GM21447 (cell line): ENCODE data around the gene SPACA1.
A peak's percentile ranks its signal among the peaks of the same experiment; 100 is the strongest.
"Not testable (repeated sequence)": the region's sequence is repeated elsewhere in the genome, so short reads cannot be mapped to it uniquely, and the experiment has no call there.

ENCODE experiments used
- ATAC-seq: cut with Tn5 transposase; IDR thresholded peaks from one replicate; pipeline ENCODE4 v1.9.1; 2021; ENCODE audit not compliant: unreplicated experiment

Gene SPACA1, protein sequence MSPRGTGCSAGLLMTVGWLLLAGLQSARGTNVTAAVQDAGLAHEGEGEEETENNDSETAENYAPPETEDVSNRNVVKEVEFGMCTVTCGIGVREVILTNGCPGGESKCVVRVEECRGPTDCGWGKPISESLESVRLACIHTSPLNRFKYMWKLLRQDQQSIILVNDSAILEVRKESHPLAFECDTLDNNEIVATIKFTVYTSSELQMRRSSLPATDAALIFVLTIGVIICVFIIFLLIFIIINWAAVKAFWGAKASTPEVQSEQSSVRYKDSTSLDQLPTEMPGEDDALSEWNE

DNA sequence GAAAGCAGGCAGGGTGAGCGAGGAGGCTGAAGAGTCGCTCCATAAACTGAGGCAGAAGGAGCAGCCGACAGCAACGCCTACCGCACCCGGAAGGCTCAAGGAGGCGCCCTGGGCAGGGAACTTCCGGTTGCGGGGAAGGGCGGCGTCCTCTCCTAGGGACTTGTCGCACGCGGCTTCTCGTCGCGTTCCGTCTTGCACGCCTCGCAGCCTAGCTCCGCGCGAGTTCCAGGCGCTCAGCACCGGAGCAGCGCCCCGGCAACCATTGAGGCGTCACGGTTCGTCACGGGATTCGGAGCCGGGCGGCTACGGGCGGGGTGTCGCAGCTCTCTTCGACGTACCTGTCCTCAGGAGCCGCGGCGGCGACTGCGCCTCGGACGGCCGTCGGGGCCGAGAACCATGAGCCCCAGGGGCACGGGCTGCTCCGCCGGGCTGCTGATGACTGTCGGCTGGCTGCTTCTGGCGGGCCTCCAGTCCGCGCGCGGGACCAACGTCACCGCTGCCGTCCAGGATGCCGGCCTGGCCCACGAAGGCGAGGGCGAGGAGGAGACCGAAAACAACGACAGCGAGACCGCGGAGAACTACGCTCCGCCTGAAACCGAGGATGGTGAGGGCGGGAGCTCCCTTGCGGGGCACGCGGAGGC is at the start of gene SPACA1:
Gene SPACA1 (plus strand): TSS at position 332 of the 641 bp plus-strand sequence. CDS start 65 bp downstream, at position 397.
- no peak for ATAC-seq

DNA sequence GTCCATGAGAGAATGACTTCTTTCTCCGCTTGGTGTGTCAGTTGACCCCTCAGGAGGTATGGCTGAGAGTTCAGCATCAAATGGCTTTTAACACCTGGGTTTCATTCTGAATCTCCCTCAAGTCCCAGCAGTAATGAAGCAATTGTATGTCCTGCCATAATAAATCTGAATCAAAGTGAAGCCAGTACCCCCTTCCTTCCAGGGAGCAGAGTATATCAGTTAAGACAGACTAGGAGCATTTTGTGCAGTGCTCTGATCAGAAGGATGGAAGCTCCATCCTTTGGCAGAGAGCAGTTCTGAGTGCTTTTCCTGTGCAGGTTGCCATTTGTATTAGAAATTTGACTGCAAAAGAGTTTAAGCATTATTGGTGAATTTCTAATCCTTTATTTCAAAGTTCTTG is 46.9 kb upstream of the SPACA1 start:
- no peak for ATAC-seq

DNA sequence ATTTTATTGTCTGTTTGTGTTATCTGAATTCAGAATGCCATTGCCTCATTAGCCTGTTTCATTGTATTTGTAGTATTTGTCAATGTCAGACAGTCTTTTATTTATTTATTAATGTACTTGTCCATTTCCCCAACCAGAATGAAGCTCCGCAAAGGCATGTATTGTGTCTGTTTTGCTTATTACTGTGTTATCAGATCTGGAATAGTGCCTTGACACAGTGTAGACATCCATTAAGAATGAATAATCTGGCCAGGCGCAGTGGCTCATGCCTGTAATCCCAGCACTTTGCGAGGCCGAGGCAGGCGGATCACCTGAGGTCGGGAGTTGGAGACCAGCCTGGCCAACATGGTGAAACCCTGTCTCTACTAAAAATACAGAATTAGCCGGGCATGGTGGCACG is 46.4 kb upstream of the SPACA1 start:
- ATAC-seq: not testable (repeated sequence)

DNA sequence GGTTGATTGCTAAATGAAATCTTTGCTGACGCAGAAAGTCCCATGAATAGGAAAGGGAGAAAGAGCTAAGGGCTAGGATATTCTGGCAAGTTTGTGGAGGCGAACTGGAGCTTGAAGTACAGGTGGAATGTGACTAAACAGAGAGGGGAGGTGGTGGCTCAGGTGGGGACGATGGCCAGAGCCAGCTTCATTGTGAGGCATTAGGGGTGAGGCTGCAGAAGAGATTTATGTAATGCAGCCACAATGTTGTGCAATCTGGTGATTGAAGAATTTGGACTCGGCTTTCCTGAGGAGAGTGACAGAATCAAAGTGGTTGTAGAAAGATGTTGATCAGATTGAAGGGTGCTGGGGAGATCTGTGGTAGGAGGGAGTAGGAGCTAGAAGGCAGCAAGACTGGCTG is 42.9 kb upstream of the SPACA1 start:
- no peak for ATAC-seq

DNA sequence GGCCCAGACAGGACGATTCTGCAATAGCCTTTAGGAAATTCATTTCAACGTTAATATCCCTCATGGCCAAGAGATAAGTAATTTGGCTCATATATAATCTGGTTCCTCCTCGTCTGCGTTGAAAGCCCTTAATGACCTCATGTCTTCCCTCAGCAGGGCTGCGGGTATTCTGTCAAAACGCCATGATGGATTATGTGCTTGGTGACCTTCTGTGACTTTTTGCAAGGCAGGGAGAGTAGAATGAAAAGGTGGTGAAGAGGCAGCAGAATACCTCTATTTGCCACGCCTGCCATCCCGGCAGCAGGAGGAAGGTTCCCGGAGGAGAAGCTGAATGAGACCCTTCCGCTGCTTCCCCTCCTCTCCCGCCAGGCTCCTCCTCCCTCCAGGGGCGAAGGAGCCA is 41.1 kb upstream of the SPACA1 start:
- no peak for ATAC-seq

DNA sequence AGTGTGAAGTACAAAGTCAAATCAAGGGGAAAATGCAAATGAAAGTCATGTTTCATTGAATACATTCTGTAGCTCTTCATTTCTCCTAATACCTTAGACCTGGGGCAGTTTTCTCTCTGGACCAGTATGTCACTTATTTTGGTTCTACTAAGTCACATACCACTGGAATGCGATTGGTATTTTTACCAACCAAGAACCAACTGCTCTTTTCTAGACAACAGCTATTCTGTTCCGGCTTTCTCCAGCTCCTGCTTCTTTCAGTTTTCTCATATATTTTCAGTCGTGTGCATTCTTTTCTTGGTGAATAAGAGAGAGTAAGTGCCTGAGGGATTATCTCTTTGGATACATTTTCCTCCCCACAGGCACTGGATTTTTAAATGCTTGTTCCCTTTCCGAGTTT is 39.2 kb upstream of the SPACA1 start:
- ATAC-seq: no peak

DNA sequence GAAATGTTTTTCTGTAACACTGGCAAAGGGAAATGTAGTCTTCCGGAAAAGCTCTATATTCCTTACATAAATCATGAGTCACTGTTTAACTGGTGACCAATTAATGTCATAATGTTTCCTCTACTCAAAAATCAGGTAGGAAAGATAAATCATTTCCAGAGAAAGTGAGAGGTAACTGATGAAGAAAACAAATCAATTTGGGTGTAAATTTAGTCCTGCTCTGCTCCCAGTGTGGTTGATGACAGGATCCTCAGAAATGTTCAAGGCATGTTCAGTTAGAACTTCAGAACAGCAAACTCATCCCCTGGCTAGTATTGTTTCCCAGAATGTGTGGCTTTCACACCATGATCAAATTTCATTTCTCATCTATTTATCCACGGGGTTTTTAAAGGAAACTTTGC is 38.8 kb upstream of the SPACA1 start:
- no peak for ATAC-seq

DNA sequence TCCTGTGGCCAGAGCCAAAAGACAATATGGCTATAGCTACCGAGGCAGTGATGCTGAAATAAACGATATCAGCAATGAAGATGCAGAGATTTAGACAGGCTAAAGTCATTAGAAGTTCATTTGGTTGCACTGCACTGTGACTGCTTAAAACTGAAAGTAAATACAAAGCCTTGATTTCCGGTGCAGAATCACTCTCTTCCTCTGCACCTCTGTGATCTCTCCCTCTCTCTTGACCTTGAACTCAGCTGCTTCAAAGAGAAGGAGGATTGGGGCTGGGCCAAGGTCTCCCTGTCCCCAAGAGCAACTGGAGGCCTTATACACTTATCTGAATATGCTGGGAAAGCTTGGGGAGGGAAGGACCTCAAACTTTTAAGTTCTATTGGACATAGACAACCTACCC is 34.6 kb upstream of the SPACA1 start:
- peak; percentile 61 for ATAC-seq

DNA sequence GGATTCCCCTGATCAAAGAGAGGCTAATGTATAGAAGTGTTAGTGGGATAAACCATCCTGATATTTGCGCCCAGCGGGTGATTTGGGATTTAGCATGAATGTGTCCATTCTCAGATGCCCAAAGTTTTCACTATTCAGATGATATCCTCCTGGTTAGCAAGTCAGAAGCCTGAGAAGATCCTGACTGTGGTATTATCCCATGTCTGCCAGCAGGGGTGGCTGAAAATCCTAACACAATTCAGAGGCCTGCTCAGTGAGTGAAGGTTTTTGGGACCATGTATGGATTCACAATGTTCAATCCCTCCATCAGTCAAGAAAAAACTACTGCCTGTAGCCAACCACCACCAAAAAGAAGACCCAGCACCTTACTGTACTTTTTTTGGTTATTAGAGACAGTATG is 34.1 kb upstream of the SPACA1 start:
- ATAC-seq: no peak

DNA sequence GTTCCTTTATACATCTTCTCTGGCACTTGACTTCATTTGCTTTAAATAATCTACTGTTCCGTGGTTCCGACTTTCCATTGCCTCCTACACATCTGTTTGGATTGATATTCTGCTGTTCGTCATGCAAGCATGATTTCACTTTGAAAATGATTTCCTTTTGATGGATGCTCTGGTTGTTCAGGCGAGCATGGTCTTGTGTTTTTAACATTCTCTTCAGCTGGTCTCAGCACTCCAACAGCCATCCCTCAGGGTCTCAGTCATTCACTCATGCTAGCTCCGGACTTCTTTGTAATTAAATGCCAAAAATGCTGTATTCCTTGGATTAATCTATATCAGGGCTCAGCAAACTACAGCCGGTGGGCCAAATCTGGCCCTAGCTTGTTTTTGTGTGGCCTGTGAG is 27.2 kb upstream of the SPACA1 start:
- ATAC-seq: no peak

DNA sequence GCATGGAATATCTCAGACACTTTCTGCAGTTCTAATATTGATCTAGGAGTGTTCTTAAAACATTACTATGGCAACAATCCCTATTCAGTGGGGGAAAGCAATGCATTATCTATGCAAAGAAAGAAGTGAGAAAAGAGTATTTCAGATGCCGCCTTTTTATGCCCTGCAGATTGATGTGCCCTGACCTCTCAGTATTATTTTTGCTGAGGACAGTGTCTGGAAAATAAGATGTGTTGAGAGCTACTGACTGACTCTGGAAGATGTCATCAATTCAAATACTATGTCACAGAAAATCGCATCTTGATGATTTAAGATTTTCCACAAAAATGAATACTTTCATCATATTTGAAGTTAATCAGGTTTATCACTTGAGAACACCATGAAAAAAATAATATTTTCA is 22.9 kb upstream of the SPACA1 start:
- no peak for ATAC-seq

DNA sequence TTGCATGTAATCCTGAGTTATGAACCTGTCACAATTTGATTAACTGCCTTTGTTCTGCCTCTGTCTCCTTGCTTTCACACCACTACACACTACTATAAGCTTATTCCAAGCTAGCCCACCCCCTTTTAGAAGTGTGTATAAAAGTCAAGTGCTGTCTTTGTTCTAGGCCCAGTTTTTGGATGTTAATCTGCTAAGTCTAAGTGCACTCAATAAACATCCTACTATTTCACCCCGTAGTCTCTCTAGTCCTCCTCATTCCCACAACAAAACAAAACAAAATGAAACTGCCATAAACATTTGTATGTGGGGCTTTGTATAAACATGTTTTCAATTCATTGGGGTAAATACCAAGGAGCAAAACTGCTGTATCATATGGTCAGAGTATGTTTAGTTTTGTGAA is 16.1 kb upstream of the SPACA1 start:
- ATAC-seq: no peak

DNA sequence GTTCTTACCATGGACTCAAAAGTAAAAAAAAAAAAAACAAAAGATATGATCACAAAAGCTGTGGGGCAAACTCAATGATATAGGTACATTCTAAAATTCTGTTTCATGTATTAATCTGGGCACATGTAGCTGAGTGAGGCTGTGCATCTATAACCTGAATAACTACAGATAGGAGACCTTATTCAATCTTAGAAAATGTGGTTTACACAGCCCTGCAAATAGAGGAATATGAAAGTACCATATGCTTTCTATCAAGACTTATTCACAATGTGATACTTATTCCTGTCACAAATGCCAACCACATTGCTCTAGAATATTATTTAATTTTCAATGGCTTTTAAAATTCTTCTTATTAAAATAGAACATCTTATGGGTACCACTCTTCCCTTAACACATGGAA is 3.1 kb upstream of the SPACA1 start:
- ATAC-seq: no peak

DNA sequence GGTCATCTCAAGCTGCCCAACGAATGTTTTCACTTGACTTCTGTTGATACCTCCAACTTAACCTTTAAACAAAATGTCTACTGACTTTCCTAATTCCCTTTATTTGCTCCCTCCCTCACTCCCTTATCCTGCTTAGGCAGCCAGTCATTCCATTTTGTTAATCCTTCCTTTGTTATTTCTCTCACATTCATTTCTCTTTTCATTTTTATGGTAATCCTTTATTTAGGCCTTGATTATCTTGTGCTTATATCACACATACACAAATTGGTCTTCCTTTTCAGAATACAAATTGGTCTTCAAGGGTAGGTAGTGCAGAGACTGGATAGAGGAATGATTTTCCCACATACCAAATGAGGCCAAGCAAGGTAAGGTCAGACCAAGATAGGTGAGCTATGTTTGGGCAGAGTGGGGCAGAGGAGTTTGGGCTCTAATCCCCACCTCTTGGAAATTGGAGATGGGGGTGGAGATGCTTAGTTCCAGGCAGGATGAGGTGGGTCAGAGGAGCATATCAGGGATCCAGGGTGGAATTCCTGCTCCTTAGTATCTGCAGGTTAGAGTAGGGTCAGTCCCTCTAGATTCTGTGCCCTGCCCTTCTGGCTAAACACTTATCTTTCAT is 2.0 kb upstream of the SPACA1 start:
- no peak for ATAC-seq

DNA sequence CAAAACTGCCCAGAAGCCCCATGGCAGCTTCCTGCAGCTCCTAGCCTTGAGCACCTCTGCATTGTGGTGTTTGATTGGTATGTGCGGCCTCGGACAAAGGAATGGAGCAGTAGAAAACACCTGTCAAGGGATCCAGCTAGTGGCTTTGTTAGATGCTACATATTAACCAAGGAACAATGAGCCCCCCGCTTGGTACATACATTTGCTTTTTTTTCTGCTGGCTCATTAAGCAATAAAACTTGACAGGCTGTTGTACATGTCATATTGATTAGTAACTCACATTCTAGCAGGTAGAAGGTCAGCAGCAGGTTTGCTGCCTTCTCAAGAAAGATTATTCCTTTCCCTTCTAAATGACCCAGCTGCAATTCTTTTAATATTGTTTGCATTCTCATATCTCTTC is 937 bp downstream of the SPACA1 start:
- no peak for ATAC-seq

DNA sequence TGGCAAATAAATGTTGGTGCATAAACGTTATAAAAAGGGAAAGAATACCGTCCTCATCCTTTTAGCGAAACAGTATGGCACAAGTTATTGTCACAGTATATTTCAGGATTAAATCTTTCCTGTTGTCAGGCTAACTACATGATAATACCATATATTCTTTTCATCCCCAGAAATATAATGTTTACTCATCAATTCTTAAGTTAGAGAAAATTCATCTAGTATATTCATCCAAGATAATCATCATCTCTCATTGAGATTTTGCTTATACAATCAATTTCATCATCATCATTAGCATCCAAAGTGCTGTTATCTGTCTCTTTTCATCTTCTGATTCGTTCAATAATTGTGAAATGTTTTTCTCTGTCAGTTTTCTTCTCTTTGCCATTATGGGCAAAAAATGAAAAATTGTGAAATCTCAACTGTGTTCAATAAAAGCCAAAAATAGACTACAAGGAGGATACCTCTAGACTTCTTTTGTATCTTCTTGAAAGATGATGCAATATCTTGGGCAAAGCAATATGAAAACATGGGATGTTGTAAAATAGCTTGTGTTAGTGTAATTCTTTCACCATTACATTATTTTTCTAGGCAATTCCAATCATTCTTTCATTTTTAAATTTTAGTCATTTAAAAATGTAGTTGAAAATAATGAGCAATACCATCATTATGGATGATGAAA is 2.6 kb downstream of the SPACA1 start:
- ATAC-seq: no peak

DNA sequence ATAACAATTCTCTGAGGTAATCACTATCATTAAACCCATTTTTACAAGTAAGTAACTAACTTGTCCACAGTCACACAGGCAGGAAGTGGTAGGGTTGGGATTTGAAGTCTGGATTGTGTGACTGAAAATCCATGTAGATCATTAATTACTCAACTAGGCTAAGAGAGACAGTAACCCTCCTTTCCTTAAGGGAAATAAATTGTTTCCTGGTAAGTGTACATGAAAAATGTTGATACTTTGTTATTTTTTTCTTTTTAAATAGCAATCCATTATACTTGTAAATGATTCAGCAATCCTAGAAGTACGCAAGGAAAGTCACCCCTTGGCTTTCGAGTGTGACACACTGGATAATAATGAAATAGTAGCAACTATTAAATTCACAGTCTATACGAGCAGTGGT is 11.6 kb downstream of the SPACA1 start:
- ATAC-seq: no peak

DNA sequence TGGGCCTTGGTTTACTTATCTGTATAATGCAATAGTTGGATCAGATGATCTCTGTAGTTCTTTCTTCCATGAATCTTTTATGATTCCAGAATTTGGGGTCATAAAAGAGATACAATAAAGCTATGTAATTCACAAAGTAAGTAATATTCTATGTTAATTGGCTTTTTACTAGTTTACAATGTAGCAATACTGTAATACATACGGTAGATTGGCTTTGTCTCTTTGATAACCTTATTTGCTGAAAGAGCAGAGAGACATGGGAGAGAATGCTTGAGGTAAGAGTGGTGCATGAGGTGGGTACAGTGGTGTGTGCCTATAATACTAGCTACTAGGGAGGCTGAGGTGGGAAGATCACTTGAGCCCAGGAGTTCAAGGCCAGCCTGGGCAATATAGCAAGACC is 14.7 kb downstream of the SPACA1 start:
- ATAC-seq: no peak

DNA sequence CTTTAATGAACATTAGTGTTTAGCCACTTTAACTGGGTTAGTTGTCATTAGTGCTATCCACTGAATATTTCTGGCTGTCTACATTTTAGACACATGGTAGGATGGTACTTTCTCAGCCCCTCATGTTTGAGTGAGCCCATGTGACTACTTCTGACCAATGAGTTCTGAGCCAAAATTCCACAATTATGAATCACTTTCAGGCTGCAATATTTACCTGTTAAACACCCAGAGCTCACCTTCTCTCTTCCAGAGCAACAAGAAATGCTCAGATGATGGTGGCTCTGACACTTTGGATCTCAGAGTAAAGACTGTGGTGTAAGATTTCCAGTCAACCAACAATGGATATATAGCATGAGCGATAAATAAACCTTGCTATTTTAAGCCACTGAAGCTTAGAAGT is 24.8 kb downstream of the SPACA1 start:
- ATAC-seq: no peak

DNA sequence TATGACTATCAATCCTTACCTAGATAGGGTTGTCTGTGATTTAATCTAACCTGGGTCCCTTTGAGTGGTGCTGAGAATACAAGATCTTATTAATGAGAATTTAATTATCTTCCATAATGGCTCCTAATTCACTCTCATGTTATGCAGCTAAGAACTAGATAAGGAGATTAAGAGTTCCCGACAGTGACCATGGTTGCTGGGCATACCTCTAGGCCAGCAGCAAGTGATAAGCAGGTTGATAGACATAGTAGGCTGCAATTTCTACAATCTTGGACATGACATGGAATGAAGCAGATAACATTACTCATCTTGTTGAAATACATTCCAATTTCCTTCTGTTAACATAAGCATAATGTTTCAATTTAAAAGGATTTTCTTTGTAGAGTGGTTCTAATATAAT is 27.1 kb downstream of the SPACA1 start:
- no peak for ATAC-seq

DNA sequence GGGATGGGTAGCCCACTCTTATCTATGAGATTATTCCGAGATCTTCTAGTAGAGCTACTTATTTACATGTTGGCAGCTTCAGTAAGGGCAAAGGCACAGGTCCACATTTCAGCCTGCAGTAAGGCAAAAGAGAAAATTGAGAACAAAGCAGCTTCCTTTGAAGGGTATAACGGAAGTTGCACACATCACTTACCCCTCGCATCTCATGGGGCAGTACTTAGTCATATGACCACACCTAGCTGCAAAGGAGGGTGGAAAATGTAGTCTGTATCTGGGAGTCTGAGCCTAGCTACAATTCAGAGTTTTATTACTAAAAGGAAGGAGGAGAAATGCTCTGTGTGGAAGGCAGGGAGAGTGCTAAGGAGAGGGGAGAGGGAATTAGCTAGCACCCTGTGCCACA is 29.7 kb downstream of the SPACA1 start:
- ATAC-seq: no peak

DNA sequence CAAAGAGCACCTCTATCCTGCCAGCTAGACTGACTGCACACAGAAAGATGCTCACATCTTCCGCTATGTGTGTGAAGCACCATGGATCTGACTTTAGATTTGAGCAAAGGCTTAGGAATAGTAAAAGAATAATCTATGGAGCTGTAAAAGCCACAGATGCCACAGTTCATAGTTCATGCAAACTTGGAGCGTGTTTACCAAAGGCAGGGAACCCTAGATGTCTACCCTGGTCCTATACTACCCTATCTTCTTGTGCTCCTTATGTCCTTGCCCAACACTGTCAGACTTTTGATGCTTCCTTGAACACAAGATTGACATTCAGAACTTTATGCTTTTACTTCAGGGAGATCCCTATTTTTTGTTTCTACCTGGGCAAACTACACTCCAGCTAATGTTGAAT is 39.2 kb downstream of the SPACA1 start:
- no peak for ATAC-seq
